Prostate gland (tissue), 2 donors: ENCODE data around the gene SPDL1. TPM values are rescaled to one million over a fixed set of nuclear protein-coding genes. Genes with fewer than 3 reads are reported as not detected.

Experiments
- DNase-seq: peaks from one replicate; pipeline ENCODE4 v3.0.0-alpha.2; 2019; ENCODE audit warnings: low spot score
- H3K27ac ChIP-seq, 2 donors: fragments of 200-600 bp; sonication (generic); 2 replicates each; pipeline ENCODE4 v1.5.1; 2017 to 2019
- H3K27me3 ChIP-seq: fragments of 200-600 bp; sonication (generic); replicated peaks from 2 replicates; pipeline ENCODE4 v1.5.1; 2019; ENCODE audit not compliant: insufficient read depth
- H3K36me3 ChIP-seq, 2 donors: fragments of 200-600 bp; sonication (generic); 1 replicate in 1 of 2; 2 replicates in 1 of 2; pipeline versions ENCODE4 v1.5.1 to v1.8.1; 2017 to 2019
- H3K4me1 ChIP-seq: fragments of 200-600 bp; sonication (generic); replicated peaks from 2 replicates; pipeline ENCODE4 v1.5.1; 2019
- H3K4me3 ChIP-seq, 2 donors: fragments of 200-600 bp; sonication (generic); 2 replicates each; pipeline ENCODE4 v1.5.1; 2017 to 2019
- H3K9me3 ChIP-seq: fragments of 200-600 bp; sonication (generic); 2 replicates; pipeline ENCODE4 v1.5.1; 2017
- POLR2A ChIP-seq: fragments of 450-650 bp; IDR thresholded peaks from one replicate; pipeline ENCODE4 v1.6.1; 2016; ENCODE audit warnings: antibody characterized with exemption, mild to moderate bottlenecking
- POLR2AphosphoS5 ChIP-seq: sonication (generic); formaldehyde crosslinking; IDR thresholded peaks from one replicate; pipeline ENCODE4 v1.6.1; 2017; ENCODE audit warnings: antibody characterized with exemption
- WGBS: methylation state at CpG from one replicate; pipeline ENCODE4 v1.1.5; 2018; 5-methylcytosine and 5-hydroxymethylcytosine counted together
- intact Hi-C: fragments of 100-400 bp; cut with DNase I; formaldehyde crosslinking; loops from one replicate; pipeline ENCODE4 v1.14.2; 2022
- total RNA-seq, 2 donors: library from RNA; depleted of rRNA; stranded (reverse); fragments of >200 nt; gene quantifications; one replicate each; pipeline ENCODE4 v1.1.0, GENCODE V29; 2016
- TF ChIP-seq, protein P1 (sequence below), 4 experiments: fragments of 200-600 bp in 2 of 4; fragments of 450-650 bp in 2 of 4; sonication (generic) in 2 of 4; IDR thresholded peaks; 1 replicate in 3 of 4; 2 replicates in 1 of 4; pipeline ENCODE4 v1.5.1; 2016 to 2019; ENCODE audit warnings: antibody characterized with exemption in 4 of 4, mild to moderate bottlenecking in 2 of 4, moderate library complexity in 2 of 4

The SPDL1 gene
- total RNA-seq, 2 donors from 2014 or later = 9.0 to 12.6 TPM

DNA sequence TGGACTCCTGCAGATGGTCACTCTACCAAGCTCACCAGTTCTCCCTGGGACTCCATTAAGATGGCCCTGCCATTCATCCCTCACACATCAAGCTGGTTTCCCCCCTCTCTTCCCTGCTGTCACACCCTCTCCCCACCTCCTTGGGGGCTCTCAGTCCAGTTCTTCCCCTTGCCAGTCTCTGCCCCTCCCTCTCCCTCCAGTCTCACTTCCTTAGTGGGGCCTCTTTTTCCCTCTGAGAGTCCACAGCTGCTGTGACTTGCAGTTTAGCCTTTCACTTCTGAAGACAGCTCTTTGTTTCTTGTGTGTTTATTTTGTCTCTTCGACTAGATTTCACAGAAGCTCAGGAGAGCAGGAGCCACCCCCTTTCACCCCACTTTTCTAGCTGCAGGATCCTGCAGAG lies 64.0 kb downstream of the SPDL1 start:
- DNase-seq = no peak
- Histone ChIP-seq H3K4me1 (no peaks in the 10 kb centered on the region), H3K36me3 (no peaks in the 10 kb centered on the region), H3K4me3 (no peak overlapping the region), H3K9me3 (no peaks in the 10 kb centered on the region), H3K27ac (no peak overlapping the region), H3K27me3 (no peaks in the 10 kb centered on the region)
- no peak for TF ChIP-seq POLR2AphosphoS5
- intact Hi-C loops = no loop called here
- 3% methylated on average over 1 of the region's 1 CpG for WGBS

DNA sequence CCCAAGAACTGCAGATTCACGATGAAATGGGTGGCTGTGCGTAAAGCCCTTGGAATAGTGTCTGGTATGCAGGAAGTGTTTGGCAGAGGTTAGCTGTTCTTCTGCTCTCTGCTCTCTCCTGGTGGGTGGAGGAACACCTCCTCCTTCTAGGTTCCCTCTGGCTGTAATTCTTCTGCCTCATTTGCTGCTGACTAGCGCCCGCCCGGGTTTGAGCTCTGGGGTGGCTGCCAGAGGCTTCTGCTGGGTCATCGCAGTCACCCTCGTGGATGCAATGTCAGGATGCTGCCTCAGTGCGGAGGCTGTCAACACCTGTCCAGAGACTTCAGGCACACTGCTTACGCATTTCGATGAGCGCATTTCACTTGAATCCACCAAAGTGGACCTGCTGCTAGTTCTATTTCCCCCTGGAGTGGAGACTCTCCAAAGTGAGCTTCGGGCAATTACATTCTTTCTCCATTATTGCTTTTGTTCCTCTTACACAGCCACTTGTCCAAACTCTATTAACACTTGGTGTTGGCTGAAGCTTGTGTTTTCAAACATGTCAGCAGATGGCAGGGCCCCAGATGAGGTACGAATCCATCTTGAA lies 65.2 kb downstream of the SPDL1 start:
- no peak overlapping the region for H3K27ac ChIP-seq
- no peaks in the 10 kb centered on the region for H3K36me3 ChIP-seq
- H3K4me3 ChIP-seq = no peak overlapping the region
- no peak for TF ChIP-seq POLR2A
- TF ChIP-seq, protein P1, sequence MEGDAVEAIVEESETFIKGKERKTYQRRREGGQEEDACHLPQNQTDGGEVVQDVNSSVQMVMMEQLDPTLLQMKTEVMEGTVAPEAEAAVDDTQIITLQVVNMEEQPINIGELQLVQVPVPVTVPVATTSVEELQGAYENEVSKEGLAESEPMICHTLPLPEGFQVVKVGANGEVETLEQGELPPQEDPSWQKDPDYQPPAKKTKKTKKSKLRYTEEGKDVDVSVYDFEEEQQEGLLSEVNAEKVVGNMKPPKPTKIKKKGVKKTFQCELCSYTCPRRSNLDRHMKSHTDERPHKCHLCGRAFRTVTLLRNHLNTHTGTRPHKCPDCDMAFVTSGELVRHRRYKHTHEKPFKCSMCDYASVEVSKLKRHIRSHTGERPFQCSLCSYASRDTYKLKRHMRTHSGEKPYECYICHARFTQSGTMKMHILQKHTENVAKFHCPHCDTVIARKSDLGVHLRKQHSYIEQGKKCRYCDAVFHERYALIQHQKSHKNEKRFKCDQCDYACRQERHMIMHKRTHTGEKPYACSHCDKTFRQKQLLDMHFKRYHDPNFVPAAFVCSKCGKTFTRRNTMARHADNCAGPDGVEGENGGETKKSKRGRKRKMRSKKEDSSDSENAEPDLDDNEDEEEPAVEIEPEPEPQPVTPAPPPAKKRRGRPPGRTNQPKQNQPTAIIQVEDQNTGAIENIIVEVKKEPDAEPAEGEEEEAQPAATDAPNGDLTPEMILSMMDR (IDR thresholded peaks at IDR 0.05) = no peak
- TF ChIP-seq POLR2AphosphoS5 = no peak
- intact Hi-C loops = no loop called here
- H3K27me3 ChIP-seq = no peaks in the 10 kb centered on the region
- no peaks in the 10 kb centered on the region for H3K4me1 ChIP-seq
- 54% methylated on average over 13 of the region's 13 CpGs for WGBS
- no peak for DNase-seq
- H3K9me3 ChIP-seq = no peaks in the 10 kb centered on the region

DNA sequence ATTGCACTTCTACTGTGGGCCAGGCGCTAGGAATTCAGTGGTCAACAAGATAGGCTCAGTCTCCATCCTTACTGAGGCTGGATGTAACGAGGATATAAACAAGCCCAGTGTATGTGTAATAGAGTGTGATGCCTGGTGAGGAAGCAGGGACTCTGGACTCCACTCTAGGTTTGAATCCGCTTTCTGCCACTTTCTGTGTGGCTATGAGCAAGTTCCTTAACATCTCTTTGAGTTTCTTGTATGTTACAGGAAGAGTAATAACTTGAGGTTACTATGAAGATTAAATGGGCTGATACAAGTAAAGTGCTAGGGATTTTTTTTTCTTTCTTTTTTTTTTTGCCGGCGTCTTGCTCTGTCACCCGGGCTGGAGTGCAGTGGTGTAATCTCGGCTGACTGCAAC lies 65.9 kb downstream of the SPDL1 start:
- DNase-seq = no peak
- no peaks in the 10 kb centered on the region for H3K4me1 ChIP-seq
- H3K27ac ChIP-seq = no peak overlapping the region
- 78% methylated on average over 7 of the region's 7 CpGs for WGBS
- intact Hi-C loops = no loop called here
- no peak for TF ChIP-seq POLR2AphosphoS5
- no peak for TF ChIP-seq POLR2A
- TF ChIP-seq, protein P1 (IDR thresholded peaks at IDR 0.05) = no peak
- no peaks in the 10 kb centered on the region for H3K36me3 ChIP-seq
- H3K9me3 ChIP-seq = no peaks in the 10 kb centered on the region
- H3K27me3 ChIP-seq = no peaks in the 10 kb centered on the region
- no peak overlapping the region for H3K4me3 ChIP-seq

DNA sequence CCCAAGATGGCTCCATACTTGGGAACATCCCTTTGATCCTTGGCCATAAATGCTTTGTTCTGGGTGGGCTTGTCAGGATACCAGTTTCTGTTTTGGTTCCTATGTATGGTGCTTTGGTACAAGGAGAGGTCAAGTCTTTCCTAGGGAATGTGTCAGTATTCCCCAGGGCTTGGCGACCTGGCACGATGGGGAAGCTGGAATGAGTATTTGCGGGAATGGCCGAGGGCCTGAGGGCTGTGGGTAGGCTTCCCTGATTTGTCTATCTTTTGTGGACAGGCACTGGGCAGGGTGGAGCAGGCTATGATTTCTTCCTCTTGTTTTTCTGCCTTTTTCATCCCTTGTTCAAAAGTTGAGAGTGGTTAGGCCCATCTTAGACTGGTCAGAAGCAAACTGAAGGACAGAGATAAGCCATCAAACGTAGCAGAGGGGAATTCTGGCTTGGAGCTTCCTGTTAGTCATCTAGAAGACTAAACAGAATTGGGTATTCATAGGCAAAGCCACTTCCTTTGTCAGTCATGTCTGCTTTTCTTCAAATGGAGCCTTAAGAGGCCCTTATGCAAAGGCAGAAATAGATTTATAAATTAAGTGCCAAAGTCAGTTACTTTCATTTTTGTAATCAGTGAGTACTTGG lies 67.2 kb downstream of the SPDL1 start:
- WGBS = 85% methylated on average over 5 of the region's 5 CpGs
- Histone ChIP-seq H3K9me3 (no peaks in the 10 kb centered on the region), H3K27me3 (no peaks in the 10 kb centered on the region), H3K27ac (no peak overlapping the region), H3K36me3 (no peaks in the 10 kb centered on the region), H3K4me3 (no peak overlapping the region), H3K4me1 (no peaks in the 10 kb centered on the region)
- TF ChIP-seq POLR2AphosphoS5 (no peak), POLR2A (no peak)
- TF ChIP-seq, protein P1 (IDR thresholded peaks at IDR 0.05) = no peak
- intact Hi-C loops = no loop called here
- DNase-seq = no peak

DNA sequence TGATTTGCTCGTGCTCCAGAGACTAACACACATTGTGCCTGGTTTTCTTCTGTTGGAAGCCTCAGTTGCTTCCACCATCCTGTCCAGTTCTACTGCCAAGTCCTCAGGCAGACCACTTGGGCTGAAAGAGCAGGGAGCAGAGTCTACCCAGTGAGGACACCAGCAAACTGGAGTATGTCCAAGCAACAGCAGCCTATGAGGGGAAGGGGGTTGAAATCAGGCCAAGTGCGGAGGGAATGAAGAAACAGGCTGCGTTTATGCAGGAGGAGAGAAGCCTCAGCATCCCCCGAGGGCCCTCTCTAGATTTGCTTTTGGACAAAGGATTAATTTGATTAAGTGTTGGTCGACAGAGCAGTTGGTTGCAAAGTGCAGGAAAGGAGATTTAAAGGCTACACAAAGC lies 68.0 kb downstream of the SPDL1 start:
- Histone ChIP-seq H3K9me3 (no peaks in the 10 kb centered on the region), H3K36me3 (no peaks in the 10 kb centered on the region), H3K27ac (no peak overlapping the region), H3K27me3 (no peaks in the 10 kb centered on the region), H3K4me1 (no peaks in the 10 kb centered on the region), H3K4me3 (no peak overlapping the region)
- no peak for DNase-seq
- TF ChIP-seq POLR2AphosphoS5 = no peak
- intact Hi-C loops = no loop called here
- 61% methylated on average over 5 of the region's 5 CpGs for WGBS

DNA sequence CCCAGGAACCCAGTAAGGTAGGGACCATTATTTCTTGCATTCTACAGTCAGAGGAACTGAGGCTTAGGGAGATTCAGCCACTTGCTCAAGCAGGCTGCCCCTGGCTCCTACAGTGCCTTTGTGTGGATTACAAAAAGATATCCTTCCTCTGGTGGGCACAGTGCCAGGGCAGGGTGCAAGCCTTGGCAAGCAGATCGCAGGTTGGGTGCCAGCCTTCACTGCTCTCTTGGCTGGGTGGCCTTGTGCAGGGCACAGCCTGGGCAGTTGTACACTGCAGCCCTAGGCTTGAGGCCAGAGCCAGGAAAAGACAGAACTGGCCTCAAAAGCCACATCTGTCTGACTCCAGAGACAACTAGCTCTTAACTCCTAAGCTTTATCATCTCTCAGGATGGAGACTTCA lies 68.5 kb downstream of the SPDL1 start:
- Histone ChIP-seq H3K27me3 (no peaks in the 10 kb centered on the region), H3K4me1 (no peaks in the 10 kb centered on the region), H3K36me3 (no peaks in the 10 kb centered on the region), H3K9me3 (no peaks in the 10 kb centered on the region), H3K4me3 (no peak overlapping the region), H3K27ac (no peak overlapping the region)
- TF ChIP-seq POLR2A (no peak), POLR2AphosphoS5 (no peak)
- intact Hi-C loops = no loop called here
- 10% methylated on average over 1 of the region's 1 CpG for whole genome bisulfite sequencing
- DNase-seq = no peak
